ENCODE results near the gene CD99L2. TPM values are rescaled to one million over a fixed set of nuclear protein-coding genes. Genes with fewer than 3 reads are reported as not detected.

Gene CD99L2
- total and polyA plus RNA-seq, 3 donors from 2014 or later, result 35.4 to 56.6 (median 36.5) TPM

DNA sequence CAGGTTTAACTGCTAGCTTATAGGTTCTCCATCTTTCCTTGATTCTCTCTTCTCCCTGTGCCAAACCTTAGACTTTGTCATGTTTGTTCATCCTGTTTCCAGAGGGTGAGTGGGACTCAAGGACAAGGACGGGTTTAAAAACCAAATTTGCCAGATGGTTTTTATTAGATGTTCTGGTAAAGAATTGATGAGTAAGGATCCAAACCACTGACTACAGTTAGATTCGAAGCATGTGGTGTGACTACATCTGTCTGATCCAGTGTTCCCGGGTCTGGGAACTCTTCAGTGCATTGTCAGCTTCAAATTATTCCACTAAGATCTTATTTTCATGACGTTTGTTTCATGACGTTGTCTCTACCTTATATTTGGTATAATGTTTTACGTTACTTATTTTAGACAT, 167.7 kb downstream of the CD99L2 start:
- no peak overlapping the region for H3K27ac ChIP-seq
- 77 to 83% methylated on average over 6 of the region's 6 CpGs for WGBS, 2 donors
- no peak for DNase-seq
- H3K27me3 ChIP-seq, result no peaks in the 10 kb centered on the region
- TF ChIP-seq, protein P1, sequence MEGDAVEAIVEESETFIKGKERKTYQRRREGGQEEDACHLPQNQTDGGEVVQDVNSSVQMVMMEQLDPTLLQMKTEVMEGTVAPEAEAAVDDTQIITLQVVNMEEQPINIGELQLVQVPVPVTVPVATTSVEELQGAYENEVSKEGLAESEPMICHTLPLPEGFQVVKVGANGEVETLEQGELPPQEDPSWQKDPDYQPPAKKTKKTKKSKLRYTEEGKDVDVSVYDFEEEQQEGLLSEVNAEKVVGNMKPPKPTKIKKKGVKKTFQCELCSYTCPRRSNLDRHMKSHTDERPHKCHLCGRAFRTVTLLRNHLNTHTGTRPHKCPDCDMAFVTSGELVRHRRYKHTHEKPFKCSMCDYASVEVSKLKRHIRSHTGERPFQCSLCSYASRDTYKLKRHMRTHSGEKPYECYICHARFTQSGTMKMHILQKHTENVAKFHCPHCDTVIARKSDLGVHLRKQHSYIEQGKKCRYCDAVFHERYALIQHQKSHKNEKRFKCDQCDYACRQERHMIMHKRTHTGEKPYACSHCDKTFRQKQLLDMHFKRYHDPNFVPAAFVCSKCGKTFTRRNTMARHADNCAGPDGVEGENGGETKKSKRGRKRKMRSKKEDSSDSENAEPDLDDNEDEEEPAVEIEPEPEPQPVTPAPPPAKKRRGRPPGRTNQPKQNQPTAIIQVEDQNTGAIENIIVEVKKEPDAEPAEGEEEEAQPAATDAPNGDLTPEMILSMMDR (IDR thresholded peaks at IDR 0.05), result no peak
- no peak for TF ChIP-seq POLR2A (IDR thresholded peaks at IDR 0.05)
- H3K9me3 ChIP-seq, result no peaks in the 10 kb centered on the region
- H3K36me3 ChIP-seq (ENCODE audit: low read depth, missing control alignments), result no peaks in the 10 kb centered on the region
- no peak overlapping the region for H3K4me3 ChIP-seq
- no peaks in the 10 kb centered on the region for H3K4me1 ChIP-seq
- intact Hi-C loops (cut with DNase I; ENCODE audit: low total_unique reads), result no loop called here

DNA sequence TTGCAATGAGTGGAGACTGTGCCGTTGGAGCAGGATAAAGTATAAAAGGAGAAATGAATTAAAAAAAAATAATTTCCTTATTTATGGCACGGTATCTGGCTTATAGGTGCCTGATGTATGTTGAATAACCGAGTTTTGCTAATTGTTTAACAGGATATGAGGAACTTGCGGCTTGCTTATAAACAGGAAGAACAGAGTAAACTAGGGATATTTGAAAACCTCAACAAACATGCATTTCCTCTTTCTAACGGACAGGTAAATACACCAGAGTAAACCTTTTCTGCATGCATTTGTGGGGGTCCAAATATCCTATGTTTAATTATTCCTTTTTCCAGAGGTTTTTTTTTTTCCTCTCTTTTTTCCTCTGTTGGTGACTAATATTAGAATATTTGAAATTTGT, 168.5 kb downstream of the CD99L2 start:
- Histone ChIP-seq H3K27ac (no peak overlapping the region), H3K36me3 (ENCODE audit: low read depth, missing control alignments) (no peaks in the 10 kb centered on the region), H3K4me1 (no peaks in the 10 kb centered on the region), H3K9me3 (no peaks in the 10 kb centered on the region), H3K27me3 (no peaks in the 10 kb centered on the region), H3K4me3 (no peak overlapping the region)
- intact Hi-C loops (cut with DNase I; ENCODE audit: low total_unique reads), result no loop called here
- no peak for TF ChIP-seq POLR2A (IDR thresholded peaks at IDR 0.05)
- TF ChIP-seq, protein P1 (IDR thresholded peaks at IDR 0.05), result no peak
- WGBS, 2 donors, result 83 to 94% methylated on average over 5 of the region's 5 CpGs
- no peak for DNase-seq

DNA sequence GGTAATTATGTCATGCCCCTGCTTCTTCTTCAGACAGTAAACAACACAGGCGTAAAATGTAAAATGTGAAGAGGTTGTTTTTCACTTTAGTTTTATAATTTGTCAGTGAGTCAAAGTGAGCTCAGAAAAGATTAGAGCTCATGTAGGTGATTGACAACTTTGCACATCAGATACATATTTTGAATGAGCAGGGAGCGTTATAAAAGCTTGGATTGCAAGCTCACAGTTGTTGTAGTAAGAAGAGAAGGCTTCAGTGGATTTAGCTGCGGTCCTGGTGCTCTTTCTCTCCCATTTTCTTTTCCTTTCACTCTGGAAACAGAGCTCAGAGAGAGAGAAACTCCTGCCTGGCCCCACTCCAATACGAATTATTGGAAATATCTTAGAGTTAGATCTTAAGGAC, 178.8 kb downstream of the CD99L2 start:
- H3K27me3 ChIP-seq, result no peaks in the 10 kb centered on the region
- intact Hi-C loops (cut with DNase I; ENCODE audit: low total_unique reads), result no loop called here
- H3K4me1 ChIP-seq, result no peaks in the 10 kb centered on the region
- no peak overlapping the region for H3K4me3 ChIP-seq
- no peak overlapping the region for H3K27ac ChIP-seq
- TF ChIP-seq POLR2A (IDR thresholded peaks at IDR 0.05), result no peak
- TF ChIP-seq, protein P1 (IDR thresholded peaks at IDR 0.05), result no peak
- no peaks in the 10 kb centered on the region for H3K36me3 ChIP-seq (ENCODE audit: low read depth, missing control alignments)
- 86 to 93% methylated on average over 4 of the region's 4 CpGs for WGBS, 2 donors
- DNase-seq, result no peak
- no peaks in the 10 kb centered on the region for H3K9me3 ChIP-seq

Other genes with a start within 250 kb of the CD99L2 start
- gene MTMR1, start 205.3 kb downstream of the CD99L2 start, total RNA-seq, result 10 to 100 TPM; 50.3 to 57.2 TPM
- gene MTMR1, start 205.3 kb downstream of the CD99L2 start, polyA plus RNA-seq (ENCODE audit: insufficient read depth, low read depth, low replicate concordance), result 26.1 TPM
- gene HMGB3, start 84.7 kb upstream of the CD99L2 start, total RNA-seq, result 10 to 100 TPM; 10.0 to 19.7 TPM
- 37.1 TPM for gene HMGB3, start 84.7 kb upstream of the CD99L2 start, polyA plus RNA-seq (ENCODE audit: insufficient read depth, low read depth, low replicate concordance)